ENCODE data around the gene SSRP1.

Gene SSRP1

GRCh38 chr11:57310630-57311086 is 25.0 kb downstream of the SSRP1 start:
- no peak for TF ChIP-seq CTCF (IDR thresholded peaks at IDR 0.05; ENCODE audit: insufficient read depth, missing control alignments)
- DNase-seq (ENCODE audit: insufficient read length, low spot score) (no peak), FAIRE-seq (no peak)

- no peak for DNase-seq (ENCODE audit: insufficient read length, low spot score)
- TF ChIP-seq CTCF (IDR thresholded peaks at IDR 0.05; ENCODE audit: insufficient read depth, missing control alignments): no peak
- FAIRE-seq: no peak
Observed at GRCh38 chr11:57310091-57310490, 25.6 kb downstream of the SSRP1 start.

DNA sequence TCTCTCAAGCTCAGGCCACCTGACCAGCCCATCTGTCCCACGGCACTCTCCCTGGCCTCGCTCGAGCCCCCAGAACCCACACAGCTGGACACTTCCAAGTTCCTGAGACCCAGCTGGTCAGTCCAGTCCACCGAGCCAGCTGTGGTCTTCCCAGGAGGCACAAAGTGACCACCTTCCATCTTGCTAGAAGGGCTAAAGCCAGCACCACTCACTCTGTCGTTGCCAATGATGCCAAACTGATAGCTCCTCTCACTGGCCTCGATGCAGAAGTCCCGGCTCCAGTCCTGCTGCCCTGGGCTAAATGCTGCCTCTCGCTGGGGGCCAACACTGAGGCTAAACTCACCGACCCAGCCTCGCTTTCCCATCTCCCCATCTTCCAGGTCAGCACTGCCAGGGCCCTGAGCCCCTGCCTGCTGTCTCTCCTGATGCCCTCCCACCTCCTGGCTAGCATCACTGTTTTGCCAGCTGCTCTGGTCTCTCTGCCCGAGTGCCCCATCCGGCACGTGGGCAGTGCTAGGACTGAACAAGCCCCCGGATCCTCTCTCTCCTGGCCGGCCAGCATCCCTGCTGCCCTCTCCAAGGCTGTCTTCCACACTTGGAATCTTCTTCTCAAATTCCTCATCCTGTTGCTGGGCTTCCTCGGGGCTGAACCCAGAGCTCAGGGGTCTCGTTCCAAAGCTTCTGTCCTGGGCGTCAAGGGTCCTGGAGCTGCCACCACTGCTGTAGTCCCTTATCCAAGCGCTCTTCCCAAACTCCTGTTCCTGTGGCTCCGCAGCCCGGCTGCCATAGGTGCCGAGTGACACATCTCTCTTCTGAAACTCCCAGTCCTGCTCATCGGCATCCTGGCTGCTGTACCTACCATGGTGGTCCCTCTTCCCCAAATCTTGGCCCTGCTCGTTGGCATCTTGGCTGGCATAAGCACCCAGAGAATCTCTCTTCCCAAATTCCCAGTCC is 26.3 kb downstream of the SSRP1 start:
- FAIRE-seq (no peak), DNase-seq (ENCODE audit: insufficient read length, low spot score) (no peak)
- no peak for TF ChIP-seq CTCF (IDR thresholded peaks at IDR 0.05; ENCODE audit: insufficient read depth, missing control alignments)

GRCh38 chr11:57308426-57309060 is 27.1 kb downstream of the SSRP1 start:
- no peak for TF ChIP-seq CTCF (IDR thresholded peaks at IDR 0.05; ENCODE audit: insufficient read depth, missing control alignments)
- DNase-seq (ENCODE audit: insufficient read length, low spot score) (no peak), FAIRE-seq (no peak)

DNA sequence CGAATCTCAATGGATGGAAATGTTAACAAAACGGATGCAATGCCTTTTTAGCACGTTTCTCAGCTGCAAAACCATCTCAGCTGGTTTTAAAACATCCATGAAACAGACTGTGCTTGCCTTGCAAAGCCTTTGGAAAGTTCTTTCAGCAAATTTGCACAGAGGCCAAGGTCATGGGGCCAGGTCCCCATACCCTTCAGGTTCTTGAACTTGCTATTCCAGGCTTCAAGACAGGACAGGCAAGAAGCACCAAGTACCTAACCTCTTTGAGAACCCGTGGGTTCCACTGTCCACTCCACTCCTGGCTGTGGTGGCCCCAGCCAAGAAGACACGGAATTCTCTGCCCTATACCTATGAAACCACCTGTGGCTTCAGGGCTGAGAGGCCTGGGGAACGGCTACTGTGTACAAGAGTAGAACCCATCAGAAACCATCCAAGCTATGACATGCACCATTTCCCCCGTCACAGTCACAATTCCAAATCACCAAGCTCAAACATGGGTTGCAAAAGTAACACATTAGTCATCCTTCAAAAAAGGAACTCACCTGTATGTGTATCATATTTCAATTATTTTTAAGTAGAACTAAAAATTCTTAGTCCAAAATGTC is 27.9 kb downstream of the SSRP1 start:
- no peak for TF ChIP-seq CTCF (IDR thresholded peaks at IDR 0.05; ENCODE audit: insufficient read depth, missing control alignments)
- DNase-seq (ENCODE audit: insufficient read length, low spot score) (no peak), FAIRE-seq (no peak)

- FAIRE-seq (no peak), DNase-seq (ENCODE audit: insufficient read length, low spot score) (peak; percentile 5)
- TF ChIP-seq CTCF (IDR thresholded peaks at IDR 0.05; ENCODE audit: insufficient read depth, missing control alignments): no peak
Observed at GRCh38 chr11:57306940-57307565, 28.6 kb downstream of the SSRP1 start.

Measured in D721Med (cell line).